Gastroesophageal sphincter (tissue), 4 donors: Measurements from ENCODE around the gene WWP2. TPM values are rescaled to one million over a fixed set of nuclear protein-coding genes. Genes with fewer than 3 reads are reported as not detected.

Experiments
- ATAC-seq: fragments of 150-250 bp; one replicate; pipeline ENCODE4 v1.9.1; 2016; ENCODE audit warnings: mild to moderate bottlenecking, moderate library complexity
- H3K27ac ChIP-seq, 4 donors: fragments of 200-600 bp; sonication (generic) in 3 of 4; 1 replicate in 3 of 4; 2 replicates in 1 of 4; pipeline ENCODE4 v1.5.1; 2016 to 2019
- H3K27me3 ChIP-seq: fragments of 200-600 bp; sonication (generic); one replicate; pipeline ENCODE4 v1.5.1; 2019
- H3K36me3 ChIP-seq, 2 donors: fragments of 200-600 bp; sonication (generic); one replicate each; pipeline ENCODE4 v1.5.1; 2019; ENCODE audit warnings: control low read depth in 1 of 2
- H3K4me1 ChIP-seq, 3 donors: fragments of 200-600 bp; sonication (generic); 1 replicate in 2 of 3; 2 replicates in 1 of 3; pipeline ENCODE4 v1.5.1; 2016 to 2019; ENCODE audit warnings: control low read depth in 2 of 3
- H3K4me3 ChIP-seq, 2 donors: fragments of 200-600 bp; sonication (generic); one replicate each; pipeline ENCODE4 v1.5.1; 2019; ENCODE audit warnings: mild to moderate bottlenecking in 1 of 2, moderate library complexity in 1 of 2
- H3K9me3 ChIP-seq, 3 donors: fragments of 200-600 bp; sonication (generic); one replicate each; pipeline ENCODE4 v1.5.1; 2017 to 2019; ENCODE audit warnings: control low read depth in 2 of 3
- CTCF ChIP-seq, 4 experiments: fragments of 200-600 bp in 2 of 4; fragments of 450-650 bp in 2 of 4; sonication (generic) in 1 of 4; IDR thresholded peaks; one replicate each; pipeline ENCODE4 v1.5.1; 2017 to 2019; ENCODE audit warnings: antibody characterized with exemption in 4 of 4, mild to moderate bottlenecking in 2 of 4, moderate library complexity in 2 of 4
- EP300 ChIP-seq: sonication (generic); formaldehyde crosslinking; IDR thresholded peaks from one replicate; pipeline ENCODE4 v1.6.1; 2017; ENCODE audit warnings: antibody characterized with exemption, mild to moderate bottlenecking
- POLR2A ChIP-seq, 2 donors: fragments of 450-650 bp; IDR thresholded peaks; one replicate each; pipeline ENCODE4 v1.6.1; 2017; ENCODE audit warnings: antibody characterized with exemption in 2 of 2, mild to moderate bottlenecking in 2 of 2, moderate library complexity in 1 of 2
- POLR2AphosphoS5 ChIP-seq: sonication (generic); formaldehyde crosslinking; IDR thresholded peaks from one replicate; pipeline ENCODE4 v1.6.1; 2017; ENCODE audit warnings: antibody characterized with exemption
- WGBS, 2 donors: methylation state at CpG; one replicate each; pipeline ENCODE4 v1.1.5; 2018; ENCODE audit warnings: low coverage in 1 of 2; 5-methylcytosine and 5-hydroxymethylcytosine counted together
- total RNA-seq, 4 donors: library from RNA; depleted of rRNA; stranded (reverse); fragments of >200 nt; gene quantifications; one replicate each; pipeline ENCODE4 v1.1.0, GENCODE V29; 2016

WWP2 gene
- total RNA-seq, 4 donors from 2014 or later, result 23.4 to 31.9 (median 28.8) TPM

GRCh38 chr16:69762814-69763598 is 874 bp downstream of the WWP2 start:
- Histone ChIP-seq H3K4me1 (peaks cover 0 to 23% (median 4%) of the 10 kb centered on the region in 3 donors), H3K27me3 (no peaks in the 10 kb centered on the region), H3K36me3 (no peaks in the 10 kb centered on the region), H3K27ac (peak overlapping the region; percentile 66 to 92 (median 90)), H3K4me3 (peak overlapping the region; percentile 86 to 87), H3K9me3 (no peaks in the 10 kb centered on the region)
- TF ChIP-seq CTCF (IDR thresholded peaks at IDR 0.05) (no peak), POLR2A (IDR thresholded peaks at IDR 0.05) (no peak), EP300 (no peak), POLR2AphosphoS5 (no peak)
- WGBS, 2 donors, result 3 to 15% methylated on average over 8 to 14 of the region's 14 CpGs
- peak; percentile 34 for ATAC-seq

GRCh38 chr16:69763599-69763942 is 1.4 kb downstream of the WWP2 start:
- Histone ChIP-seq H3K9me3 (no peaks in the 10 kb centered on the region), H3K36me3 (no peaks in the 10 kb centered on the region), H3K4me1 (peaks cover 0 to 23% (median 4%) of the 10 kb centered on the region in 3 donors), H3K27ac (peak overlapping the region in 3 of 4 donors; percentile 66 to 92 (median 90)), H3K27me3 (no peaks in the 10 kb centered on the region), H3K4me3 (no peak overlapping the region)
- no peak for TF ChIP-seq POLR2A (IDR thresholded peaks at IDR 0.05)
- TF ChIP-seq CTCF (IDR thresholded peaks at IDR 0.05), result no peak
- no peak for TF ChIP-seq POLR2AphosphoS5
- no peak for ATAC-seq
- WGBS, 2 donors, result 30 to 35% methylated on average over 5 of the region's 5 CpGs

GRCh38 chr16:69767459-69768229 is 5.5 kb downstream of the WWP2 start:
- TF ChIP-seq POLR2A (IDR thresholded peaks at IDR 0.05) (no peak), CTCF (IDR thresholded peaks at IDR 0.05) (no peak), POLR2AphosphoS5 (no peak), EP300 (no peak)
- Histone ChIP-seq H3K9me3 (no peaks in the 10 kb centered on the region), H3K4me1 (peaks cover 0 to 19% (median 4%) of the 10 kb centered on the region in 3 donors), H3K4me3 (no peak overlapping the region), H3K36me3 (no peaks in the 10 kb centered on the region), H3K27me3 (no peaks in the 10 kb centered on the region), H3K27ac (no peak overlapping the region)
- no peak for ATAC-seq
- WGBS, 2 donors, result 71 to 78% methylated on average over 4 to 5 of the region's 5 CpGs

GRCh38 chr16:69768666-69769065 is 6.5 kb downstream of the WWP2 start:
- Histone ChIP-seq H3K4me3 (no peak overlapping the region), H3K9me3 (no peaks in the 10 kb centered on the region), H3K27me3 (no peaks in the 10 kb centered on the region), H3K4me1 (peaks cover 0 to 12% (median 0%) of the 10 kb centered on the region in 3 donors), H3K36me3 (no peaks in the 10 kb centered on the region), H3K27ac (no peak overlapping the region)
- 76 to 90% methylated on average over 2 to 5 of the region's 6 CpGs for WGBS, 2 donors
- ATAC-seq, result no peak
- TF ChIP-seq CTCF (IDR thresholded peaks at IDR 0.05), result no peak
- no peak for TF ChIP-seq POLR2AphosphoS5
- no peak for TF ChIP-seq EP300
- TF ChIP-seq POLR2A (IDR thresholded peaks at IDR 0.05), result no peak
